CD4-positive, CD25-positive, alpha-beta regulatory T cell (primary cell): Measurements from ENCODE around the gene SLC35E3. TPM values are rescaled to one million over a fixed set of nuclear protein-coding genes. Genes with fewer than 3 reads are reported as not detected.

Source experiments
- ATAC-seq, 2 donors: fragments of 150-1000 bp; cut with Tn5 transposase; one replicate each; pipeline ENCODE4 v1.10.0; 2021; ENCODE audit warnings: low read depth in 2 of 2, moderate number of reproducible peaks in 2 of 2, moderate library complexity in 1 of 2
- DNase-seq, 3 donors: peaks; one replicate each; pipeline versions ENCODE4 v3.0.0 to v3.0.0-alpha.2; 2012 to 2022; ENCODE audit warnings: mixed read lengths in 1 of 3
- H3K27ac ChIP-seq: one replicate; pipeline ENCODE4 v1.7.0; 2013; ENCODE audit warnings: mild to moderate bottlenecking, low read length; ENCODE audit not compliant: insufficient read depth, poor library complexity, severe bottlenecking
- H3K27me3 ChIP-seq: one replicate; pipeline ENCODE4 v1.7.0; 2013; ENCODE audit warnings: low read length; ENCODE audit not compliant: control insufficient read depth, insufficient read depth
- H3K36me3 ChIP-seq: one replicate; pipeline ENCODE4 v1.7.0; 2013; ENCODE audit warnings: mild to moderate bottlenecking, low read length, moderate library complexity; ENCODE audit not compliant: control insufficient read depth, insufficient read depth
- H3K4me1 ChIP-seq: 2 replicates; pipeline ENCODE4 v1.7.0; 2013; ENCODE audit warnings: mild to moderate bottlenecking, low read length; ENCODE audit not compliant: insufficient read depth, control insufficient read depth, poor library complexity, severe bottlenecking
- H3K4me3 ChIP-seq: one replicate; pipeline ENCODE4 v1.7.0; 2013; ENCODE audit warnings: low read depth, mild to moderate bottlenecking, low read length, moderate library complexity
- H3K9me3 ChIP-seq, 2 experiments: 1 replicate in 1 of 2; 2 replicates in 1 of 2; pipeline ENCODE4 v1.7.0; 2013; ENCODE audit warnings: low read length in 2 of 2, mild to moderate bottlenecking in 1 of 2, moderate library complexity in 1 of 2; ENCODE audit not compliant: control insufficient read depth in 2 of 2
- H3K27ac Mint-ChIP-seq, 3 donors: one replicate each; pipeline ENCODE4 v1.8.0; 2020 to 2022; ENCODE audit warnings: mild to moderate bottlenecking in 3 of 3, mixed read lengths in 3 of 3, moderate library complexity in 2 of 3
- H3K27me3 Mint-ChIP-seq: one replicate; pipeline ENCODE4 v1.8.0; 2022; ENCODE audit warnings: mild to moderate bottlenecking, mixed read lengths
- H3K36me3 Mint-ChIP-seq: one replicate; pipeline ENCODE4 v1.8.0; 2020; ENCODE audit warnings: mixed read lengths
- H3K4me1 Mint-ChIP-seq, 4 donors: one replicate each; pipeline ENCODE4 v1.8.0; 2020 to 2022; ENCODE audit warnings: mixed read lengths in 4 of 4, mild to moderate bottlenecking in 1 of 4
- H3K4me3 Mint-ChIP-seq, 4 donors: one replicate each; pipeline ENCODE4 v1.8.0; 2020 to 2022; ENCODE audit warnings: mild to moderate bottlenecking in 4 of 4, mixed read lengths in 4 of 4, moderate library complexity in 3 of 4
- H3K9me3 Mint-ChIP-seq, 7 donors: one replicate each; pipeline ENCODE4 v1.8.0; 2020 to 2022; ENCODE audit warnings: mixed read lengths in 7 of 7, mild to moderate bottlenecking in 3 of 7, moderate library complexity in 2 of 7
- polyA plus RNA-seq, 4 donors: library from polyadenylated mRNA; unstranded; fragments of 300-500 nt; fragmentation: Illumina TruSeq; gene quantifications; one replicate each; pipeline ENCODE4 v1.2.3, GENCODE V29; 2021
- total RNA-seq: library from RNA; stranded (reverse); gene quantifications from one replicate; pipeline ENCODE4 v1.2.3, GENCODE V29; 2022

SLC35E3 gene
- total and polyA plus RNA-seq, 5 donors from 2014 or later = 12.1 to 20.2 (median 14.5) TPM

DNA sequence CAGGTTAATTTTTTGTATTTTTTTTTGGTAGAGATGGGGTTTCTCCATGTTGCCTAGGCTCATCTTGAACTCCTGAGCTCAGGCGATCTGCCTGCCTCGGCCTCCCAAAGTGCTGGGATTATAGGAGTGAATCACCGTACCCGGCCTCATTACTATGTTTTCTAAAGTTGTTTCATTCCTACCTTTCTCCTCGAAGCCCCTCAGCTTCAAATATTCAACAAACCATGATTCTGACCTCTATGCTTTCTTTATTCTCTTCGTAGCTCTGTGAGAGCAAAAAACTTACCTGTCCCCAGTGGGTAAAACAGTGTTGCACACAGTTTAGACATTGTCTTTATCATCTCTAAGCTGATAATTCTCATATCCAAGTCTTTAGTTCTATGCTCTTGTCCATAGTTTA, 35.8 kb downstream of the SLC35E3 start:
- DNase-seq = no peak
- Histone ChIP-seq H3K4me3 (no peak overlapping the region), H3K4me1 (no peaks in the 10 kb centered on the region), H3K9me3 (no peaks in the 10 kb centered on the region), H3K27ac (no peak overlapping the region), H3K36me3 (no peaks in the 10 kb centered on the region), H3K27me3 (no peaks in the 10 kb centered on the region)
- no peak for ATAC-seq
- H3K4me3 Mint-ChIP-seq = no peak overlapping the region
- H3K9me3 Mint-ChIP-seq = no peaks in the 10 kb centered on the region
- peaks cover 0 to 4% (median under 1%) of the 10 kb centered on the region in 4 donors for H3K4me1 Mint-ChIP-seq
- H3K36me3 Mint-ChIP-seq = peaks cover 12% of the 10 kb centered on the region
- H3K27me3 Mint-ChIP-seq = no peaks in the 10 kb centered on the region
- H3K27ac Mint-ChIP-seq = no peak overlapping the region

DNA sequence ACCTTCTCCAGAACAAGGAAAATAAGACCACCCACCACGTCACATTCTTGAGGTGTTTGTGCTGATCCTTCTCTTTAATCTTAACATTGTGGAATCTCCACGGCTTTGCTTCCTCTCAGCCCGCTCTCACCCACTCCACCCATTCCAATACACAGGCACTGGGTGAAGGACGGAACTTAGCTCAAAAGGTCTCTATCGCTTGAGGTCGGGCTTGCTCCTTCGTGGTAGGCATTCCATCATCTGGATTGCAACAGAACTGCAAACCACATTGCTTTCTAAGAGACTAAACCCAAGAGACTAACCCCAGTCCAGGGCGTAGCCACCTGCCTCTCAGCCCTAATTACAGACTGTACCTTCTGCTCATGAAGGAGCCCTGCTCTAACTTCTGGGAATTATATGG, 38.0 kb downstream of the SLC35E3 start:
- Mint-ChIP-seq H3K36me3 (peaks cover 12% of the 10 kb centered on the region), H3K4me1 (peaks cover 0 to 2% (median 0%) of the 10 kb centered on the region in 4 donors), H3K9me3 (no peaks in the 10 kb centered on the region), H3K27ac (no peak overlapping the region), H3K27me3 (no peaks in the 10 kb centered on the region), H3K4me3 (no peak overlapping the region)
- Histone ChIP-seq H3K27ac (no peak overlapping the region), H3K4me3 (no peak overlapping the region), H3K9me3 (no peaks in the 10 kb centered on the region), H3K4me1 (no peaks in the 10 kb centered on the region), H3K36me3 (no peaks in the 10 kb centered on the region), H3K27me3 (no peaks in the 10 kb centered on the region)
- ATAC-seq (no peak), DNase-seq (no peak)

DNA sequence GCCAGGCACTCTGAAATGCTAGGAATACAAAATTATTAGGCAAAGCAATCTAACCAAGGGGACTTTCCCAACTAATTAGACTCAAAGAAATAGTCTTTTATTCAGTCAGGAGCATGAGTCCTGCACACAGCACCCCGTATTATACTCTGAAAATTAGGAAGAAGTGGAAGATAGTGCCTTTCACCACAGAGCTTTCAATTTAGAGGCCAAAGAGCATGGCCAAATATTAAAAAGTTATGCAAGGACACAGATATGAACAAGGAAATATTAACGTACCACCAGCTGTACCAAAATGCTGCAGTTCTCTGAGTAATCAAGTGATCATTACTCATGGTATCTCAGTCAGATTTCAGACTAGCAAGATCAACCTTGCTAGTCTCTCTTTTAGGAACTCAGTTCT, 39.4 kb downstream of the SLC35E3 start:
- H3K4me1 ChIP-seq = no peaks in the 10 kb centered on the region
- no peaks in the 10 kb centered on the region for H3K36me3 ChIP-seq
- no peak overlapping the region for H3K4me3 ChIP-seq
- H3K27me3 Mint-ChIP-seq = no peaks in the 10 kb centered on the region
- H3K9me3 Mint-ChIP-seq = no peaks in the 10 kb centered on the region
- DNase-seq = no peak
- peaks cover 12% of the 10 kb centered on the region for H3K36me3 Mint-ChIP-seq
- H3K4me1 Mint-ChIP-seq = peaks cover 0 to 2% (median 0%) of the 10 kb centered on the region in 4 donors
- no peak for ATAC-seq
- no peak overlapping the region for H3K27ac Mint-ChIP-seq
- H3K9me3 ChIP-seq = no peaks in the 10 kb centered on the region
- no peak overlapping the region for H3K4me3 Mint-ChIP-seq
- no peak overlapping the region for H3K27ac ChIP-seq
- H3K27me3 ChIP-seq = no peaks in the 10 kb centered on the region

DNA sequence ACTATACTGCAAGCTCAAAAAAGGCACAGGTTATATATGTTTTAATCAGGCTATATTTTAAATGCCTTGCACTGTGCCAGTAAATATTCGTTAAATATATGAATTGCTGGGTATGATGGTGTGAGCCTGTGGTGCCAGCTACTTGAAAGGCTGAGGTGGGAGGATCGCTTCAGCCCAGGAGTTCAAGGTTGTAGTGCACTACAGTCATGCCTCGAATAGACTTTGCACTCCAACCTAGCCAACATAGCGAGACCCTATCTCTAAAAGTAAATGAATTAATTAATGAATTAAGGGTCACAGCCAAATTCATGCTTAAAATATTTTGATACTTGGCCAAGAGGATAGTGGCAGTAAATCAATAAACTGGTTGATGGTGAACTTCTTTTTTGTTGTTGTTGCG, 39.8 kb downstream of the SLC35E3 start:
- H3K27ac ChIP-seq = no peak overlapping the region
- no peaks in the 10 kb centered on the region for H3K36me3 ChIP-seq
- H3K27ac Mint-ChIP-seq = no peak overlapping the region
- no peaks in the 10 kb centered on the region for H3K27me3 ChIP-seq
- DNase-seq (no peak), ATAC-seq (no peak)
- no peaks in the 10 kb centered on the region for H3K9me3 ChIP-seq
- H3K27me3 Mint-ChIP-seq = no peaks in the 10 kb centered on the region
- H3K4me1 ChIP-seq = no peaks in the 10 kb centered on the region
- no peaks in the 10 kb centered on the region for H3K9me3 Mint-ChIP-seq
- H3K4me1 Mint-ChIP-seq = peaks cover 0 to 2% (median 0%) of the 10 kb centered on the region in 4 donors
- H3K4me3 Mint-ChIP-seq = no peak overlapping the region
- H3K36me3 Mint-ChIP-seq = peaks cover 10% of the 10 kb centered on the region
- no peak overlapping the region for H3K4me3 ChIP-seq

DNA sequence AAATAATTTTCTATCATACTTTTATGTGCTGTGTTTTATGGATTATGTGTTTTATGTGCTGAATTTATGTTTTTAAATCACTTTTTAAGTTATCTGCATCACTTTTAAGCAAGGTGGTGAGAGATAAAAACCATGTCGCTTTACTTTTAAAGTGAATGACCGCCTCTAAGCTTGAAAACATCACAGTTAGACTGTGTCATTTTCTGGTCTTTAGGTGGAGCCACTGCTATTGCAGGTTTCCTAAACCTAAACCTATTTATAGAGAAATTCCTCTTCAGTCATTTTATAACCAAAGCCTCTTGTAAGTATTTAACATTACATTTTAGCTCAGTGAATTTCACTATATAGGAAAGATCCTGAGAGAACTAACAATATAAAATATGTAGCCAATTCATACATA, 41.0 kb downstream of the SLC35E3 start:
- ATAC-seq (no peak), DNase-seq (no peak)
- H3K36me3 Mint-ChIP-seq = peaks cover 6% of the 10 kb centered on the region
- no peaks in the 10 kb centered on the region for H3K27me3 ChIP-seq
- H3K9me3 ChIP-seq = no peaks in the 10 kb centered on the region
- H3K4me1 Mint-ChIP-seq = peaks cover 0 to 2% (median 0%) of the 10 kb centered on the region in 4 donors
- H3K4me3 ChIP-seq = no peak overlapping the region
- H3K36me3 ChIP-seq = no peaks in the 10 kb centered on the region
- H3K4me3 Mint-ChIP-seq = no peak overlapping the region
- no peaks in the 10 kb centered on the region for H3K9me3 Mint-ChIP-seq
- no peaks in the 10 kb centered on the region for H3K4me1 ChIP-seq
- H3K27ac ChIP-seq = no peak overlapping the region
- no peak overlapping the region for H3K27ac Mint-ChIP-seq
- no peaks in the 10 kb centered on the region for H3K27me3 Mint-ChIP-seq

DNA sequence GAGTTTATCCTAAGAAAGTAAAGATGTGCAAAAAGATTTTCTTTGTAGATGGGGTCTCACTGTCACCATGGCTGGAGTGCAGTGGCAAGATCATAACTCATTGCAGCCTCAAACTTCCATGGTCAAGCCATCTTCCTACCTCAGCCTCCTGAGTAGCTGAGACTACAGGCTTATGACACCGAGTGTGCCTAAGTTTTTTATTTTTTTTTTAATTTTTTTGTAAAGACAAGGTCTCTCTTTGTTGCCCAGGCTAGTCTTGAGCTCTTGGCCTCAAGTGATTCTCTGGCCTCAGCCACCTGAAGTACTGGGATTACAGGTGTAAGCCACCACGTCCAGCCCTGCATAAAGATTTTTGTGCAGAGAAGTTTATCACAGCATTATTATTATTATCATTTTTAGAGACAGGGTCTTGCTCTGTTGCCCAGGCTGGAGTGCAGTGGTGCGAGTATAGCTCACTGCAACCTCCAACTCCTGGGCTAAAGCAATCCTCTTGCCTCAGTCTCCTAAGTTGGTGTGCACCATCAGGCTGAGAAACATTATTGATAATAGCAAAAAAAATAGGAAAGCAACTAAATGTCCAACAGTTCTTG, 42.7 kb downstream of the SLC35E3 start:
- H3K4me1 Mint-ChIP-seq = peaks cover 0 to 4% (median under 1%) of the 10 kb centered on the region in 4 donors
- H3K27me3 Mint-ChIP-seq = no peaks in the 10 kb centered on the region
- H3K27ac Mint-ChIP-seq = no peak overlapping the region

DNA sequence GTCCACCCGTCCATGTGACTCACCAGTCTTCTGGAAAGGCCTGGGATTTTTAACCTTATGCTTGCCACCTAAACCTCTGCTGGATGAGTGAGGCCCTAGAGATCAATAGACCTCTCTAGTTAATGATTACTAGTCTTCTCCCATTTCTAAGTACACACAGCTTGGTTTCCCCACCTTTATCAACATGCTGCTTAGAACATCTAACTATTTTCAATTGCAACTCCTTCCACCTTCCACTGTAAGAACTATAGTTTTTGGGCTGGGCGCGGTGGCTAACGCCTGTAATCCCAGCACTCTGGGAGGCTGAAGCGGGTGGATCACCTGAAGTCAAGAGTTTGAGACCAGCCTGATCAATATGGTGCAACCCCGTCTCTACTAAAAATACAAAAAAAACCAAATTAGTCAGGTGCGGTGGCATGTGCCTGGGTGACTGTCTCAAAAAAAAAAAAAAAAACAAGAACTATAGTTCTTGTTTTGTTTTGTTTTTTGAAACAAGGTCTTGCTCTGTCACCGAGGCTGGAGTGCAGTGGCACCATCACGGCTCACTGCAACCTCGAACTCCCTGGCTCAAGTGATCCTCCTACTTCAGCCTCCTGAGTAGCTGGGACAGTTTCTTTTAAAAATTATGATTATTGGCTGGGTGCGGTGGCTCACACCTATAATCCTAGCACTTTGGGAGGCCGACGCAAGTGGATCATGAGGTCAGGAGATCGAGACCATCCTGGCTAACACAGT, 43.3 kb downstream of the SLC35E3 start:
- peaks cover 2% of the 10 kb centered on the region for H3K36me3 Mint-ChIP-seq
- no peak overlapping the region for H3K27ac ChIP-seq
- H3K4me3 Mint-ChIP-seq = no peak overlapping the region

More for the DNA sequence above, 42.7 kb downstream of the SLC35E3 start:
- Mint-ChIP-seq H3K9me3 (no peaks in the 10 kb centered on the region), H3K4me3 (no peak overlapping the region), H3K36me3 (peaks cover 6% of the 10 kb centered on the region)
- ATAC-seq = no peak
- Histone ChIP-seq H3K4me1 (no peaks in the 10 kb centered on the region), H3K36me3 (no peaks in the 10 kb centered on the region), H3K27me3 (no peaks in the 10 kb centered on the region), H3K4me3 (no peak overlapping the region), H3K9me3 (no peaks in the 10 kb centered on the region), H3K27ac (no peak overlapping the region)
- no peak for DNase-seq

More for the DNA sequence above, 43.3 kb downstream of the SLC35E3 start:
- Histone ChIP-seq H3K27me3 (no peaks in the 10 kb centered on the region), H3K9me3 (no peaks in the 10 kb centered on the region), H3K36me3 (no peaks in the 10 kb centered on the region), H3K4me3 (no peak overlapping the region), H3K4me1 (no peaks in the 10 kb centered on the region)
- ATAC-seq (no peak), DNase-seq (no peak)
- peaks cover 0 to 2% (median 0%) of the 10 kb centered on the region in 7 donors for H3K9me3 Mint-ChIP-seq
- H3K27ac Mint-ChIP-seq = no peak overlapping the region
- no peaks in the 10 kb centered on the region for H3K27me3 Mint-ChIP-seq
- peaks cover 0 to 4% (median 0%) of the 10 kb centered on the region in 4 donors for H3K4me1 Mint-ChIP-seq
